Hepatocyte (in vitro differentiated cells): ENCODE results near the gene SLC35A3. TPM values are rescaled to one million over a fixed set of nuclear protein-coding genes. Genes with fewer than 3 reads are reported as not detected.
"Not testable (repeated sequence)": the region's sequence is repeated elsewhere in the genome, so short reads cannot be mapped to it uniquely, and the experiment has no call there.

Source experiments
- DNase-seq: peaks from one replicate; pipeline ENCODE4 v3.0.0-alpha.2; 2016; ENCODE audit warnings: low spot score
- H2AFZ ChIP-seq: fragments of 200-600 bp; sonication (generic); 2 replicates; pipeline ENCODE4 v1.6.0; 2016; ENCODE audit warnings: antibody characterized with exemption, mild to moderate bottlenecking
- H3K27ac ChIP-seq: fragments of 200-600 bp; sonication (generic); 2 replicates; pipeline ENCODE4 v1.5.1; 2016; ENCODE audit warnings: mild to moderate bottlenecking
- H3K27me3 ChIP-seq: fragments of 200-600 bp; sonication (generic); 2 replicates; pipeline ENCODE4 v1.6.1; 2016
- H3K36me3 ChIP-seq: fragments of 200-600 bp; sonication (generic); replicated peaks from 2 replicates; pipeline ENCODE4 v1.5.1; 2016; ENCODE audit warnings: low read depth; ENCODE audit not compliant: insufficient read depth
- H3K4me1 ChIP-seq: fragments of 200-600 bp; sonication (generic); 2 replicates; pipeline ENCODE4 v1.5.1; 2016; ENCODE audit warnings: mild to moderate bottlenecking, moderate library complexity; ENCODE audit not compliant: insufficient read depth
- H3K4me2 ChIP-seq: fragments of 200-600 bp; sonication (generic); 2 replicates; pipeline ENCODE4 v1.6.0; 2016
- H3K4me3 ChIP-seq: fragments of 200-600 bp; sonication (generic); 2 replicates; pipeline ENCODE4 v1.5.1; 2016; ENCODE audit warnings: mild to moderate bottlenecking
- H3K79me2 ChIP-seq: fragments of 200-600 bp; sonication (generic); 2 replicates; pipeline ENCODE4 v1.6.0; 2017; ENCODE audit warnings: mild to moderate bottlenecking
- H3K9me2 ChIP-seq: fragments of 200-600 bp; sonication (generic); replicated peaks from 2 replicates; pipeline ENCODE4 v1.6.0; 2017; ENCODE audit warnings: mild to moderate bottlenecking; ENCODE audit not compliant: insufficient read depth
- H3K9me3 ChIP-seq: fragments of 200-600 bp; sonication (generic); 2 replicates; pipeline ENCODE4 v1.5.1; 2016; ENCODE audit warnings: low read depth, mild to moderate bottlenecking
- H4K20me1 ChIP-seq: fragments of 200-600 bp; sonication (generic); 2 replicates; pipeline ENCODE4 v1.6.0; 2016; ENCODE audit warnings: mild to moderate bottlenecking; ENCODE audit not compliant: insufficient read depth, poor library complexity, severe bottlenecking
- CTCF ChIP-seq: fragments of 200-600 bp; sonication (generic); IDR thresholded peaks from 2 replicates; pipeline ENCODE4 v1.5.1; 2016; ENCODE audit warnings: antibody characterized with exemption, mild to moderate bottlenecking; ENCODE audit not compliant: poor library complexity
- EZH2 ChIP-seq: fragments of 200-600 bp; sonication (generic); IDR thresholded peaks from 2 replicates; pipeline ENCODE4 v1.6.1; 2016; ENCODE audit warnings: antibody characterized with exemption, mild to moderate bottlenecking, borderline replicate concordance
- EZH2phosphoT487 ChIP-seq: fragments of 200-600 bp; sonication (generic); IDR thresholded peaks from one replicate; pipeline ENCODE4 v1.6.1; 2018; ENCODE audit warnings: antibody characterized with exemption, mild to moderate bottlenecking, low read depth, moderate library complexity; ENCODE audit not compliant: unreplicated experiment, severe bottlenecking
- WGBS: methylation state at CpG from one replicate; pipeline ENCODE4 v1.1.6; 2016; ENCODE audit warnings: low lambda C conversion rate; ENCODE audit errors: missing lambda C conversion rate; 5-methylcytosine and 5-hydroxymethylcytosine counted together
- polyA plus RNA-seq: library from polyadenylated mRNA; unstranded; fragments of >200 nt; fragmentation: Nextera tagmentation; extraction: Ambion mirVana; gene quantifications from 2 replicates; pipeline ENCODE4 v1.2.1, GENCODE V29; 2016
- total RNA-seq: library from RNA; depleted of rRNA; stranded (reverse); fragments of >200 nt; gene quantifications from 2 replicates; pipeline ENCODE4 v1.2.3, GENCODE V29; 2014

Gene SLC35A3
- total and polyA plus RNA-seq, 2 experiments from 2014 or later = 18.9 to 56.1 TPM

- peak overlapping the region; percentile 98 for H2AFZ ChIP-seq
- no peak for TF ChIP-seq EZH2phosphoT487
- no peak for TF ChIP-seq CTCF
- no peak for TF ChIP-seq EZH2
These were observed 502 bp upstream of the SLC35A3 start for GRCh38 chr1:99969260-99969728.

GRCh38 chr1:99970713-99971255, 988 bp downstream of the SLC35A3 start:
- Histone ChIP-seq H3K4me2 (peak overlapping the region; percentile 85), H3K9me2 (no peaks in the 10 kb centered on the region), H3K27ac (peak overlapping the region; percentile 98), H3K4me1 (peaks cover 14% of the 10 kb centered on the region), H4K20me1 (no peaks in the 10 kb centered on the region), H3K9me3 (no peaks in the 10 kb centered on the region), H3K79me2 (peaks cover 46% of the 10 kb centered on the region), H2AFZ (peak overlapping the region; percentile 98), H3K4me3 (peak overlapping the region; percentile 84), H3K27me3 (no peaks in the 10 kb centered on the region), H3K36me3 (no peaks in the 10 kb centered on the region)
- no peak for TF ChIP-seq CTCF
- no peak for TF ChIP-seq EZH2
- no peak for TF ChIP-seq EZH2phosphoT487
- WGBS = 70% methylated on average over 7 of the region's 7 CpGs
- DNase-seq = no peak

More at GRCh38 chr1:99969260-99969728, 502 bp upstream of the SLC35A3 start:
- Histone ChIP-seq H3K4me3 (peak overlapping the region; percentile 84), H3K9me3 (no peaks in the 10 kb centered on the region), H3K36me3 (no peaks in the 10 kb centered on the region), H4K20me1 (no peaks in the 10 kb centered on the region), H3K27ac (peak overlapping the region; percentile 98), H3K79me2 (peaks cover 39% of the 10 kb centered on the region), H3K9me2 (no peaks in the 10 kb centered on the region), H3K4me2 (peak overlapping the region; percentile 85), H3K27me3 (no peaks in the 10 kb centered on the region), H3K4me1 (peaks cover 14% of the 10 kb centered on the region)
- 32% methylated on average over 6 of the region's 6 CpGs for WGBS
- DNase-seq = peak; percentile 11

GRCh38 chr1:99972066-99972465, 2.3 kb downstream of the SLC35A3 start:
- not testable (repeated sequence) for H2AFZ ChIP-seq, DNase-seq, H4K20me1 ChIP-seq, H3K36me3 ChIP-seq, H3K9me2 ChIP-seq, H3K27me3 ChIP-seq, H3K9me3 ChIP-seq, H3K4me3 ChIP-seq
- Histone ChIP-seq H3K4me2 (peak overlapping the region; percentile 85), H3K27ac (peak overlapping the region; percentile 40), H3K4me1 (peaks cover 14% of the 10 kb centered on the region), H3K79me2 (peaks cover 55% of the 10 kb centered on the region)
- 97% methylated on average over 7 of the region's 7 CpGs for WGBS

GRCh38 chr1:99975529-99975928, 5.7 kb downstream of the SLC35A3 start:
- TF ChIP-seq EZH2phosphoT487 (no peak), EZH2 (no peak), CTCF (no peak)
- Histone ChIP-seq H3K9me3 (no peaks in the 10 kb centered on the region), H4K20me1 (no peaks in the 10 kb centered on the region), H3K27ac (peak overlapping the region; percentile 52), H3K4me1 (peaks cover 7% of the 10 kb centered on the region), H3K79me2 (peaks cover 80% of the 10 kb centered on the region), H3K27me3 (no peaks in the 10 kb centered on the region), H3K36me3 (no peaks in the 10 kb centered on the region), H3K9me2 (no peaks in the 10 kb centered on the region), H3K4me2 (peak overlapping the region; percentile 2), H3K4me3 (no peak overlapping the region), H2AFZ (no peak overlapping the region)
- DNase-seq = peak; percentile 21
- 73% methylated on average over 3 of the region's 3 CpGs for WGBS

GRCh38 chr1:99977326-99977725, 7.5 kb downstream of the SLC35A3 start:
- not testable (repeated sequence) for DNase-seq, H3K9me2 ChIP-seq, H3K27ac ChIP-seq, H3K36me3 ChIP-seq, H3K4me3 ChIP-seq, H3K9me3 ChIP-seq, H2AFZ ChIP-seq, H3K4me2 ChIP-seq, H3K27me3 ChIP-seq, H4K20me1 ChIP-seq, H3K4me1 ChIP-seq
- WGBS = 91% methylated on average over 7 of the region's 12 CpGs
- H3K79me2 ChIP-seq = peaks cover 80% of the 10 kb centered on the region
